Neural cell (in vitro differentiated cells): ENCODE results near the gene AEBP1. TPM values are rescaled to one million over a fixed set of nuclear protein-coding genes. Genes with fewer than 3 reads are reported as not detected.

Experiments used
- H2AFZ ChIP-seq: fragments of 200-600, 300-800 bp; sonication (generic), shearing (Covaris generic); 2 replicates; pipeline ENCODE4 v1.6.0; 2014; ENCODE audit warnings: low read depth, mild to moderate bottlenecking, antibody characterized with exemption, low read length, moderate library complexity
- H3F3A ChIP-seq: fragments of 200-600 bp; shearing (Covaris generic); 2 replicates; pipeline ENCODE4 v1.6.1; 2016; ENCODE audit warnings: mild to moderate bottlenecking, moderate library complexity, mixed read lengths, antibody characterized with exemption, low read length; ENCODE audit not compliant: insufficient read depth, poor library complexity, severe bottlenecking
- H3K27ac ChIP-seq: fragments of 200-600, 300-800 bp; sonication (generic), shearing (Covaris generic); 2 replicates; pipeline ENCODE4 v1.5.1; 2014; ENCODE audit warnings: mild to moderate bottlenecking, low read length, moderate library complexity
- H3K27me3 ChIP-seq: fragments of 300-800, 200-600 bp; sonication (generic), shearing (Covaris generic); 2 replicates; pipeline ENCODE4 v1.6.0; 2014; ENCODE audit warnings: mild to moderate bottlenecking, low read depth, low read length, moderate library complexity; ENCODE audit not compliant: insufficient read depth
- H3K36me3 ChIP-seq: fragments of 300-800, 200-600 bp; sonication (generic), shearing (Covaris generic); 2 replicates; pipeline ENCODE4 v1.5.1; 2014; ENCODE audit warnings: mild to moderate bottlenecking, antibody characterized with exemption, low read length, moderate library complexity; ENCODE audit not compliant: insufficient read depth
- H3K4me2 ChIP-seq: fragments of 300-800, 200-600 bp; sonication (generic), shearing (Covaris generic); 2 replicates; pipeline ENCODE4 v1.6.0; 2014; ENCODE audit warnings: mild to moderate bottlenecking, low read length
- H3K4me3 ChIP-seq: fragments of 300-800, 200-600 bp; sonication (generic), shearing (Covaris generic); 2 replicates; pipeline ENCODE4 v1.5.1; 2014; ENCODE audit warnings: mild to moderate bottlenecking, low read length, moderate library complexity
- H3K79me2 ChIP-seq: fragments of 200-600 bp; shearing (Covaris generic); replicated peaks from 2 replicates; pipeline ENCODE4 v1.6.0; 2014; ENCODE audit warnings: mild to moderate bottlenecking, low read length, moderate library complexity; ENCODE audit not compliant: insufficient read depth
- H3K9ac ChIP-seq: fragments of 300-800, 200-600 bp; sonication (generic), shearing (Covaris generic); 2 replicates; pipeline ENCODE4 v1.6.1; 2016; ENCODE audit warnings: mild to moderate bottlenecking, low read length, mixed read lengths
- H3K9me2 ChIP-seq: fragments of 200-600 bp; shearing (Covaris generic); 2 replicates; pipeline ENCODE4 v1.6.1; 2016; ENCODE audit warnings: mild to moderate bottlenecking, low read length, mixed read lengths; ENCODE audit not compliant: insufficient read depth
- H3K9me3 ChIP-seq: fragments of 200-600, 300-800 bp; sonication (generic), shearing (Covaris generic); 2 replicates; pipeline ENCODE4 v1.6.1; 2016; ENCODE audit warnings: mild to moderate bottlenecking, mixed run types, low read length, moderate library complexity, mixed read lengths
- H4K20me1 ChIP-seq: fragments of 200-600 bp; shearing (Covaris generic); 2 replicates; pipeline ENCODE4 v1.6.1; 2016; ENCODE audit warnings: mild to moderate bottlenecking, mixed run types; ENCODE audit not compliant: insufficient read depth
- EP300 ChIP-seq: fragments of 450-650 bp; conservative IDR thresholded peaks from 2 replicates; pipeline ENCODE4 v1.6.1; 2014; ENCODE audit warnings: antibody characterized with exemption, mild to moderate bottlenecking, moderate library complexity; ENCODE audit not compliant: poor library complexity, severe bottlenecking
- EZH2 ChIP-seq: fragments of 200-600, 300-800 bp; shearing (Covaris generic), sonication (generic); IDR thresholded peaks from 2 replicates; pipeline ENCODE4 v1.6.1; 2014; ENCODE audit warnings: antibody characterized with exemption, low read length, borderline replicate concordance, mild to moderate bottlenecking; ENCODE audit not compliant: insufficient read depth, poor library complexity, severe bottlenecking
- MXI1 ChIP-seq: fragments of 450-650 bp; conservative IDR thresholded peaks from 2 replicates; pipeline ENCODE4 v1.6.1; 2014; ENCODE audit warnings: antibody characterized with exemption, mild to moderate bottlenecking; ENCODE audit not compliant: poor library complexity, severe bottlenecking
- POLR2AphosphoS5 ChIP-seq: IDR thresholded peaks from 2 replicates; pipeline ENCODE4 v1.6.1; 2012
- RAD21 ChIP-seq: fragments of 450-650 bp; conservative IDR thresholded peaks from 2 replicates; pipeline ENCODE4 v1.6.1; 2014; ENCODE audit warnings: antibody characterized with exemption, mild to moderate bottlenecking, moderate library complexity
- SMC3 ChIP-seq: fragments of 450-650 bp; conservative IDR thresholded peaks from 2 replicates; pipeline ENCODE4 v1.6.1; 2014; ENCODE audit warnings: antibody characterized with exemption, mild to moderate bottlenecking, moderate library complexity; ENCODE audit not compliant: poor library complexity
- TAF1 ChIP-seq: IDR thresholded peaks from 2 replicates; pipeline ENCODE4 v1.6.1; 2012; ENCODE audit warnings: low read depth
- polyA plus RNA-seq: library from polyadenylated mRNA; depleted of rRNA; stranded (reverse); fragments of >200 nt; gene quantifications from 2 replicates; pipeline ENCODE4 v1.2.3, GENCODE V29; 2014
- TF ChIP-seq, protein P1 (sequence below): IDR thresholded peaks from 2 replicates; pipeline ENCODE4 v1.6.1; 2012; ENCODE audit warnings: borderline replicate concordance
- TF ChIP-seq, protein P2 (sequence below): fragments of 450-650 bp; IDR thresholded peaks from 2 replicates; pipeline ENCODE4 v1.5.1; 2014; ENCODE audit warnings: antibody characterized with exemption, mild to moderate bottlenecking, moderate library complexity; ENCODE audit not compliant: poor library complexity, severe bottlenecking

The AEBP1 gene
- polyA plus RNA-seq, 1 donor from 2014 or later = 0.30 TPM

DNA sequence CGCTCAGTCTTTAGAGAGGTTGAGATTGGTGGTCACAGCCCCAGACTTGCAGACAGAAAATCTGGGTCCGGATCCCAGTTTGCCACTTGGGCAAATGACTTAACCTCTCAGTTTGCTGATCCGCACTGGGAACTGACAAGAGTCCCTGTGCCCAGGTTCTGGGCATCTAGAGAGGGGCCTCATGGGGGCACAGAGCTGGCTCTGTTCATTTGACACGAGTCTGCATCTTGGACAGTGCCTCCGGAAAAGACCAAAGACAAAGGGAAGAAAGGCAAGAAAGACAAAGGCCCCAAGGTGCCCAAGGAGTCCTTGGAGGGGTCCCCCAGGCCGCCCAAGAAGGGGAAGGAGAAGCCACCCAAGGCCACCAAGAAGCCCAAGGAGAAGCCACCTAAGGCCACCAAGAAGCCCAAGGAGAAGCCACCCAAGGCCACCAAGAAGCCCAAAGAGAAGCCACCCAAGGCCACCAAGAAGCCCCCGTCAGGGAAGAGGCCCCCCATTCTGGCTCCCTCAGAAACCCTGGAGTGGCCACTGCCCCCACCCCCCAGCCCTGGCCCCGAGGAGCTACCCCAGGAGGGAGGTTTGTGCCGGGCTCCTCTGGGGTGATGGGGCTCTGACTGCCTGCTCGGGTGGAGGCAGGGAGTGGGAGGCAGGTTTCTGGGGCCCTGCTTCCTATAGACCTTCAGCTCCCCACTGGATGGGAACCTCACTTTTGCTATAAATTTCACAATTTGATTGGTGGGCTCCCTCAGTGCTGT lies 2.3 kb downstream of the AEBP1 start:
- Histone ChIP-seq H3K9me3 (no peaks in the 10 kb centered on the region), H3K4me3 (no peak overlapping the region), H2AFZ (no peak overlapping the region), H4K20me1 (no peaks in the 10 kb centered on the region), H3K79me2 (no peaks in the 10 kb centered on the region), H3K9me2 (no peaks in the 10 kb centered on the region), H3K27me3 (peaks cover 19% of the 10 kb centered on the region), H3K4me2 (no peak overlapping the region), H3K27ac (no peak overlapping the region), H3F3A (no peaks in the 10 kb centered on the region), H3K36me3 (no peaks in the 10 kb centered on the region), H3K9ac (no peak overlapping the region)
- TF ChIP-seq EZH2 (no peak), EP300 (no peak), MXI1 (no peak), TAF1 (no peak), RAD21 (no peak), SMC3 (no peak), POLR2AphosphoS5 (no peak)
- TF ChIP-seq, protein P1, sequence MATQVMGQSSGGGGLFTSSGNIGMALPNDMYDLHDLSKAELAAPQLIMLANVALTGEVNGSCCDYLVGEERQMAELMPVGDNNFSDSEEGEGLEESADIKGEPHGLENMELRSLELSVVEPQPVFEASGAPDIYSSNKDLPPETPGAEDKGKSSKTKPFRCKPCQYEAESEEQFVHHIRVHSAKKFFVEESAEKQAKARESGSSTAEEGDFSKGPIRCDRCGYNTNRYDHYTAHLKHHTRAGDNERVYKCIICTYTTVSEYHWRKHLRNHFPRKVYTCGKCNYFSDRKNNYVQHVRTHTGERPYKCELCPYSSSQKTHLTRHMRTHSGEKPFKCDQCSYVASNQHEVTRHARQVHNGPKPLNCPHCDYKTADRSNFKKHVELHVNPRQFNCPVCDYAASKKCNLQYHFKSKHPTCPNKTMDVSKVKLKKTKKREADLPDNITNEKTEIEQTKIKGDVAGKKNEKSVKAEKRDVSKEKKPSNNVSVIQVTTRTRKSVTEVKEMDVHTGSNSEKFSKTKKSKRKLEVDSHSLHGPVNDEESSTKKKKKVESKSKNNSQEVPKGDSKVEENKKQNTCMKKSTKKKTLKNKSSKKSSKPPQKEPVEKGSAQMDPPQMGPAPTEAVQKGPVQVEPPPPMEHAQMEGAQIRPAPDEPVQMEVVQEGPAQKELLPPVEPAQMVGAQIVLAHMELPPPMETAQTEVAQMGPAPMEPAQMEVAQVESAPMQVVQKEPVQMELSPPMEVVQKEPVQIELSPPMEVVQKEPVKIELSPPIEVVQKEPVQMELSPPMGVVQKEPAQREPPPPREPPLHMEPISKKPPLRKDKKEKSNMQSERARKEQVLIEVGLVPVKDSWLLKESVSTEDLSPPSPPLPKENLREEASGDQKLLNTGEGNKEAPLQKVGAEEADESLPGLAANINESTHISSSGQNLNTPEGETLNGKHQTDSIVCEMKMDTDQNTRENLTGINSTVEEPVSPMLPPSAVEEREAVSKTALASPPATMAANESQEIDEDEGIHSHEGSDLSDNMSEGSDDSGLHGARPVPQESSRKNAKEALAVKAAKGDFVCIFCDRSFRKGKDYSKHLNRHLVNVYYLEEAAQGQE = no peak
- TF ChIP-seq, protein P2, sequence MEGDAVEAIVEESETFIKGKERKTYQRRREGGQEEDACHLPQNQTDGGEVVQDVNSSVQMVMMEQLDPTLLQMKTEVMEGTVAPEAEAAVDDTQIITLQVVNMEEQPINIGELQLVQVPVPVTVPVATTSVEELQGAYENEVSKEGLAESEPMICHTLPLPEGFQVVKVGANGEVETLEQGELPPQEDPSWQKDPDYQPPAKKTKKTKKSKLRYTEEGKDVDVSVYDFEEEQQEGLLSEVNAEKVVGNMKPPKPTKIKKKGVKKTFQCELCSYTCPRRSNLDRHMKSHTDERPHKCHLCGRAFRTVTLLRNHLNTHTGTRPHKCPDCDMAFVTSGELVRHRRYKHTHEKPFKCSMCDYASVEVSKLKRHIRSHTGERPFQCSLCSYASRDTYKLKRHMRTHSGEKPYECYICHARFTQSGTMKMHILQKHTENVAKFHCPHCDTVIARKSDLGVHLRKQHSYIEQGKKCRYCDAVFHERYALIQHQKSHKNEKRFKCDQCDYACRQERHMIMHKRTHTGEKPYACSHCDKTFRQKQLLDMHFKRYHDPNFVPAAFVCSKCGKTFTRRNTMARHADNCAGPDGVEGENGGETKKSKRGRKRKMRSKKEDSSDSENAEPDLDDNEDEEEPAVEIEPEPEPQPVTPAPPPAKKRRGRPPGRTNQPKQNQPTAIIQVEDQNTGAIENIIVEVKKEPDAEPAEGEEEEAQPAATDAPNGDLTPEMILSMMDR = no peak

DNA sequence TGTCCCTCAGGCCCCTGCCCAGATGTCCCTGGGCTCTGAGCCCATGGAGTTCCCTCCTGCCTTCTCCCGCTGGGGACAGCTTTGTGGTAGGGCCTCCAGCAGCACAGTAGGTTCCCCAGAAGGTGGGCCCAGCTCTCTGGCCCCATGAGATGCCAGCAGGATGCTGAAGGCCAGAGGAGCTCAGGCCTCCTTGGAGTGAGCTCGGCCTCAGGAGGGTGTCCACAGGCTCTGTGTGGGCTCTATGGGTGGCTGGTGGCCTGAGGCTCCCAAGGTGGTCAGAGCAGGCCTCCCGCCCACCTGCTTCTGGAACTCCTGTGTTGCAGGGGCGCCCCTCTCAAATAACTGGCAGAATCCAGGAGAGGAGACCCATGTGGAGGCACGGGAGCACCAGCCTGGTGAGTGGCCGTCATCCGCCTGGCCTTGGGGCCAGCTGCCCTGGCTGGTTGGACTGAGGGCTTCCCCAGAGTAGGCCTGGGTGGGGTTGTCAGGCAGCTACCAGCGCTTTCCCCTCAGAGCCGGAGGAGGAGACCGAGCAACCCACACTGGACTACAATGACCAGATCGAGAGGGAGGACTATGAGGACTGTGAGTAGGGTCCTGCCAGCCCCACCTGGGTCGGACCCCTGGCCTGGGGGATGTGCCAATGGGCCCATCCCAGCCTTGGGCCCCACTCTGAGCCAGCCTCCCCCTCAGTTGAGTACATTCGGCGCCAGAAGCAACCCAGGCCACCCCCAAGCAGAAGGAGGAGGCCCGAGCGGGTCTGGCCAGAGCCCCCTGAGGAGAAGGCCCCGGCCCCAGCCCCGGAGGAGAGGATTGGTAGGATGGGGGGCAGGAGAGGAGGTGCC lies 3.2 kb downstream of the AEBP1 start:
- TF ChIP-seq EP300 = no peak
- Histone ChIP-seq H3F3A (no peaks in the 10 kb centered on the region), H3K9me2 (no peaks in the 10 kb centered on the region), H4K20me1 (no peaks in the 10 kb centered on the region), H2AFZ (no peak overlapping the region), H3K4me2 (no peak overlapping the region), H3K9ac (no peak overlapping the region), H3K36me3 (no peaks in the 10 kb centered on the region), H3K27me3 (peaks cover 19% of the 10 kb centered on the region), H3K4me3 (no peak overlapping the region), H3K9me3 (no peaks in the 10 kb centered on the region), H3K27ac (no peak overlapping the region), H3K79me2 (no peaks in the 10 kb centered on the region)
